Activated CD4-positive, alpha-beta T cell treated with anti-CD3 and anti-CD28 coated beads for 48 hours (primary cell): ENCODE data around the gene NET1.

Experiments used
- DNase-seq: peaks from one replicate; pipeline ENCODE4 v3.0.0-alpha.2; 2020

The NET1 gene

DNA sequence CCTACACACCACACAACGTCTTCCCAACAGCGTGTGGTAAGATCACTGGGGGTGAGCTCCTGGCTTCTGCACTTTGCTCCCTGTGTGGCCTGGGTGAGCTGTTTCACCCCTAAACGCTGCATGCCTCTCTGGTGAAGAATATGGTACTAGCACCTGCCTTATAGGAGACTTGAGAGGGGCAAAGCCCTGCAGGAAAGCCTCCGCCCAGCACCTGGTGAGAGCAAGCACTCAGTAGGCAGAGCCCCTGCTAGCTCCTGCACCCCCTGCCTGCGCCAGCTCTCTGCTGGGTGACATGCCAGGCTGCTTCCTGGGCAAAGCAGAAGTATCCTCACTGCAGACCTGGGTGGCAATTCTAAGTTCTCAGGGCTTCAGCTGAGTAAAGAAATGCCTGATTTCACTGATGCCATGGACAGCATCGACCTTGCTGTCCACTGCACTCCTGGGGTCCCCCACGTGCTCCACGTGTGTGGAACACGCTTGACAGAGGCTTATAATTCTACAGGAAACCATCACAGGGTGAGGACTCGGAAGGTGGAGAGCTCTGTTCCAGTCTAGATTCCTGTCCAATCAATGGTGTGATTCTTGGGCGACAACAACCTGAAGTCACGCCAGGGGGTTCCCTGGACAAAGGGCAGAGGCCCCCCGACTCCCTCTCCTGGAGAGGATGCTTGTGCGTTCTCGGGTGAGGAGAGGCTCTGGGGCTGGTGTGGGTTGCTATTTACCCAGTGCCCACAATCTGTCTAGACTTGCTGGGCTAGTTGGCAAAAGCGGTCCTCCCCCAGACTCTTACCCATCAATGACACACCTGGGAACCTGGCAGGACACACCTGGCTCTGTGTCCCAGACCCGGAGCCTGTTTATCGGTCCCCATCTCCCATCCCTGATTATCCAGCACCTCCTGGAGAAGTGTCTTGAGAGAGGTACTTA is 92.1 kb downstream of the NET1 start:
- DNase-seq = no peak

DNA sequence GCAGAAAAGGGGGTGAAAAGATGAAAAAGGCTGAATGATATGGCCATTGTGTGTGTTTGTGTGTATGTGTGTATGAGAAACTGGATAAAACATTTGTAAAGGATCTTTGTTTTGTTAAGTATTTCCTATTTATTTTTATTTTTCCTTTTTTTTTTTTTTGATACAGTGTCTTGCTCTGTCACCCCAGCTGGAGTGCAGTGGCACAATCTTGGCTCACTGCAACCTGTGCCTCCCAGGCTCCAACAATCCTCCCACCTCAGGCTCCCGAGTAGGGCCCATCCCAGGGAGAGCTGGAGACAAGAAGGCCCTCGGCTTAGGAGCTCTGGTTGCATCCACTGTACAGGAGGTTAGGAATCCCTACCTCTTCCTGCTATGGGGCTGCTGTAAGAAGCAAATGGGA is 93.9 kb downstream of the NET1 start:
- DNase-seq = no peak

DNA sequence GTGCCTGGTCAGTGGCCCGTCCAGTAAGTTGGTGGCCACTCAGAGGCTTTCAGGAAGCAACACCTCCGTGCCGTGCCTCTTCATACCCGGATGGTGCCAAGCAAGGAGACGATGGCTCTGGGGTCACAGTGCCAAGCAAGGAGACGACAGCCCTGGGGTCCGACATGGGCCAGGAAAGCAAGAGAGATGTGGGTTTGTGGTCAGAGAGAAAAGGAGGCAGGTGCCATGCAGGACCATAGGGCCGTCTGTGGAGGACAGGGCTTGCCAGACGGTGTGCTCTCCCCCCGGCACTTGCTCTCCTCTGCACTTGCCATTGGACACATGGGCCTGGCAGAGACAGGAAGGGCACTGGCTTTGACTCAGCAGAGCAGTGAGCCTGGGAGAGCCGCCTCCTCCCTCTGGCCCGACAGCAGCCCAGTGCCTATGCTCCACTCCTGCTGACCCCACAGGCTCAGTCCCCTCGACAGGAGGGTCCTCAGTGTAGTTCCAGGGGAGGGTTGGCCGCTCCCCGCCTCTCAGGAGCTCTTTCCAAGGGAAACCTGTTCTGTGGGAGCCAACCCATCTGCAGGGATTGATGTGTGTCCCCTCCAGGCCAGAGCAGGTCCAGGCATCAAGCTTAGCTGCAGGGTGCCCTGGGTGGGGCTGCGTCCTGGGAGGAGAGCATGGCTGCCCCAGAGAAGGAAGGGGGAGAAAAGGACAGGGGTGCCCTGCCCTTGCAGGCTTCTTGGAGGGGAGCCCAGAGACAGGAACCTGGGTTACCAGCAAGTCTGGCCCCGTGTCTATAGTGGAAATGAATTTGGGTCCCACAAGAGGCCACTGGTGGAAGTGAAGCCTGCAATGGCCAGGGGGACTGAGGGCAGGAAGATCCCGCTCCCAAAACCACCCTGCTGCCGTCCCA is 94.6 kb downstream of the NET1 start:
- no peak for DNase-seq

DNA sequence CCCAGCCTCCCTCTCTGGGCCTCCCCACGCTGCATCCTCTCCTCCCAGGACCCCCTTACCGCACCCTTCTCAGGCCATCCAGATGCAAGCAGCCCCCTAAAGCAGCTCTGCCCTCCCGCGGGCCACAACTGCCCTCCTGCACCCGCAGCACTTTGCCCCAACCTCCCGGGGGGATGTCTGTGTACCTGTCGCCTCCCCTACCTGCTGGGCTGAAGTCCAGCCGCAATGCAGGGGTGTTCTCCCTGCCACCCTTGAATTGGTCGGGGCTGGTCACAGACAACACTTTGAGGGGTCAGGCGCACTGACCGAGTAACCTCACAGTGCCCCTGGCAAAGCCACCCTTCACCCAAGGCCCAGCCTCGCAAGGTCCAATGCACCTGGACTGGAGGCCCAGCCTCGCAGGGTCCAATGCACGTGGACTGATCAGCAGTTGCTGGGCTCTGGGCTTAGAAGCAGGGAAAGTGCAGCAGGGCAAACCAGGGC is 95.3 kb downstream of the NET1 start:
- DNase-seq = no peak

DNA sequence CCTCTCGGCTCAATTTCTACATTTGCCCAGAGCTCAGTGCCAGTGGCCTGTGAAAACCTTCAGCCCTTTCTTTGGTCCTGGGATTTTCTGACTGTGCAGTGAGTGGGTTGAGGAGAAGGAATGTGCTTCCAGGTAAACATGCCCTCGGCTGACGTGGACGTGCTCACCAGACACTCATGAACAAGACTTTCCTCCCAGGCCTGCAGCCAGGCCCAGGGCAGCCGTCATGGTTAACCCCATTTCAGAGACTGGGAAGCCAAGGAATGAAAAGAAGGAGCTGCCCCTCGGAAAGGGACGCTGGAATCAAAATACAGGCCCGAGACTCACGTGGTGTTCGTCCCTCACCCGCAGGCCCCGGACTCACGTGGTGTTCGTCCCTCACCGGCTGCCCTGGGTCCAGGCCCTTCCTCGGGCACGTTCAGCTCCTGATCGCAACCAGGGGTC is 95.8 kb downstream of the NET1 start:
- no peak for DNase-seq
